Trophoblast cell (in vitro differentiated cells and primary cell): ENCODE results near the gene ABCC6.

Source experiments
- DNase-seq, 2 donors: peaks; one replicate each; pipeline ENCODE4 v3.0.0-alpha.2; 2016
- H2AFZ ChIP-seq: 2 replicates; pipeline ENCODE4 v1.6.1; 2013; ENCODE audit warnings: low read length, moderate library complexity, mild to moderate bottlenecking; ENCODE audit not compliant: insufficient read depth, poor library complexity
- H2AK5ac ChIP-seq: 2 replicates; pipeline ENCODE4 v1.6.1; 2013; ENCODE audit warnings: mild to moderate bottlenecking, low read length
- H2BK120ac ChIP-seq: 2 replicates; pipeline ENCODE4 v1.6.1; 2013; ENCODE audit warnings: low read length, mild to moderate bottlenecking, moderate library complexity; ENCODE audit not compliant: insufficient read depth, poor library complexity
- H2BK12ac ChIP-seq: 2 replicates; pipeline ENCODE4 v1.6.1; 2013; ENCODE audit warnings: mild to moderate bottlenecking, low read length, moderate library complexity
- H2BK5ac ChIP-seq: 2 replicates; pipeline ENCODE4 v1.6.1; 2013; ENCODE audit warnings: low read length, low read depth, moderate library complexity, mild to moderate bottlenecking; ENCODE audit not compliant: poor library complexity
- H3K14ac ChIP-seq: 2 replicates; pipeline ENCODE4 v1.6.1; 2013; ENCODE audit warnings: mild to moderate bottlenecking, low read length
- H3K18ac ChIP-seq: 2 replicates; pipeline ENCODE4 v1.6.1; 2013; ENCODE audit warnings: mild to moderate bottlenecking, low read length
- H3K23ac ChIP-seq: 2 replicates; pipeline ENCODE4 v1.6.1; 2013; ENCODE audit warnings: low read length
- H3K27ac ChIP-seq: 2 replicates; pipeline ENCODE4 v1.5.1; 2013; ENCODE audit warnings: low read depth, mild to moderate bottlenecking, inconsistent platforms, low read length, moderate library complexity
- H3K27me3 ChIP-seq: 2 replicates; pipeline ENCODE4 v1.6.1; 2013; ENCODE audit warnings: inconsistent platforms, mild to moderate bottlenecking, low read length, moderate library complexity; ENCODE audit not compliant: insufficient read depth
- H3K36me3 ChIP-seq, 2 experiments: 1 replicate in 1 of 2; 2 replicates in 1 of 2; pipeline ENCODE4 v1.6.1; 2013; ENCODE audit warnings: low read length in 2 of 2, mild to moderate bottlenecking in 2 of 2, moderate library complexity in 1 of 2; ENCODE audit not compliant: insufficient read depth in 2 of 2, control insufficient read depth in 1 of 2
- H3K4ac ChIP-seq: 2 replicates; pipeline ENCODE4 v1.6.1; 2013; ENCODE audit warnings: low read depth, mild to moderate bottlenecking, low read length, moderate library complexity
- H3K4me1 ChIP-seq, 2 experiments: 1 replicate in 1 of 2; 2 replicates in 1 of 2; pipeline ENCODE4 v1.6.1; 2013; ENCODE audit warnings: low read length in 2 of 2, mild to moderate bottlenecking in 2 of 2, moderate library complexity in 1 of 2; ENCODE audit not compliant: insufficient read depth in 2 of 2, control insufficient read depth in 1 of 2
- H3K4me2 ChIP-seq: 2 replicates; pipeline ENCODE4 v1.6.1; 2013; ENCODE audit warnings: inconsistent platforms, mild to moderate bottlenecking, low read length, moderate library complexity
- H3K4me3 ChIP-seq: 2 replicates; pipeline ENCODE4 v1.5.1; 2013; ENCODE audit warnings: mild to moderate bottlenecking, low read depth, low read length, inconsistent platforms
- H3K79me1 ChIP-seq: one replicate; pipeline ENCODE4 v1.6.1; 2013; ENCODE audit warnings: low read length
- H3K79me2 ChIP-seq: 2 replicates; pipeline ENCODE4 v1.6.1; 2013; ENCODE audit warnings: low read length, mild to moderate bottlenecking; ENCODE audit not compliant: control insufficient read depth, insufficient read depth, poor library complexity
- H3K9ac ChIP-seq: 2 replicates; pipeline ENCODE4 v1.6.1; 2013; ENCODE audit warnings: mild to moderate bottlenecking, low read length
- H3K9me3 ChIP-seq: 2 replicates; pipeline ENCODE4 v1.6.1; 2013; ENCODE audit warnings: low read depth, mild to moderate bottlenecking, control low read depth, inconsistent platforms, low read length; ENCODE audit not compliant: insufficient read depth
- H4K12ac ChIP-seq: 2 replicates; pipeline ENCODE4 v1.6.1; 2013; ENCODE audit warnings: low read depth, mild to moderate bottlenecking, low read length, moderate library complexity
- H4K8ac ChIP-seq: 2 replicates; pipeline ENCODE4 v1.6.1; 2013; ENCODE audit warnings: low read depth, mild to moderate bottlenecking, low read length, moderate library complexity
- H4K91ac ChIP-seq: one replicate; pipeline ENCODE4 v1.6.1; 2013; ENCODE audit warnings: low read depth, mild to moderate bottlenecking, low read length, moderate library complexity
- WGBS: extraction: QIAGEN DNeasy Blood & Tissue Kit; methylation state at CpG from one replicate; pipeline ENCODE4 v1.1.7; 2013; ENCODE audit warnings: missing lambda C conversion rate; ENCODE audit not compliant: insufficient read length, insufficient coverage; ENCODE audit errors: extremely low coverage; 5-methylcytosine and 5-hydroxymethylcytosine counted together

The ABCC6 gene

DNA sequence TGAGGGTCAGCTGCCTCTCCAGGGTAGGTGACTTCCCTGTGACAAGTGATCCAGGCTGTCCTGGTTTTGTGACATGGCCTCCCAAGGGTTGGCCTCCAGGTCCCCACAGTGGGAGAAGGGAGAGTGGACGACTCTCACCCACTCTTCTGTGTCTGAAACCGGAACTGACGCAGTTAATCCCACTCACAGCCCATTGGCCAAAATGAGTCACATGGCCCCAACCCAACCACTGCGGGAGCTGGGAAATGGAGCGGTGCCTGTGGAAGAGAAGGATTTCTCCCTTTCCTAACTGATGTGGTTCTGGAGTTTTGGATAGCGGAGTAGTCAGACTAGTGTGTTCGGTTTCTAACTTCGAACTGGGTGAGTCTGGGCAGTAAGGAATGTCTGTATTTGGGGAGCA lies 79.4 kb downstream of the ABCC6 start:
- Histone ChIP-seq H3K23ac (no peak overlapping the region), H2AK5ac (no peak overlapping the region), H3K14ac (no peak overlapping the region), H3K9ac (no peak overlapping the region), H3K4ac (no peak overlapping the region), H3K9me3 (no peaks in the 10 kb centered on the region), H2BK12ac (no peak overlapping the region), H3K4me2 (no peak overlapping the region), H3K27me3 (no peaks in the 10 kb centered on the region), H2BK5ac (no peak overlapping the region), H3K18ac (no peak overlapping the region), H2AFZ (no peak overlapping the region), H3K4me1 (no peaks in the 10 kb centered on the region), H3K79me2 (no peaks in the 10 kb centered on the region), H2BK120ac (no peak overlapping the region), H3K4me3 (no peak overlapping the region), H4K91ac (no peak overlapping the region), H4K12ac (no peak overlapping the region), H4K8ac (no peak overlapping the region), H3K79me1 (no peaks in the 10 kb centered on the region), H3K36me3 (peaks cover 19 to 23% of the 10 kb centered on the region in 2 experiments), H3K27ac (no peak overlapping the region)
- no CpG with 5 or more reads among the region's 8 CpGs for WGBS
- DNase-seq = no peak

DNA sequence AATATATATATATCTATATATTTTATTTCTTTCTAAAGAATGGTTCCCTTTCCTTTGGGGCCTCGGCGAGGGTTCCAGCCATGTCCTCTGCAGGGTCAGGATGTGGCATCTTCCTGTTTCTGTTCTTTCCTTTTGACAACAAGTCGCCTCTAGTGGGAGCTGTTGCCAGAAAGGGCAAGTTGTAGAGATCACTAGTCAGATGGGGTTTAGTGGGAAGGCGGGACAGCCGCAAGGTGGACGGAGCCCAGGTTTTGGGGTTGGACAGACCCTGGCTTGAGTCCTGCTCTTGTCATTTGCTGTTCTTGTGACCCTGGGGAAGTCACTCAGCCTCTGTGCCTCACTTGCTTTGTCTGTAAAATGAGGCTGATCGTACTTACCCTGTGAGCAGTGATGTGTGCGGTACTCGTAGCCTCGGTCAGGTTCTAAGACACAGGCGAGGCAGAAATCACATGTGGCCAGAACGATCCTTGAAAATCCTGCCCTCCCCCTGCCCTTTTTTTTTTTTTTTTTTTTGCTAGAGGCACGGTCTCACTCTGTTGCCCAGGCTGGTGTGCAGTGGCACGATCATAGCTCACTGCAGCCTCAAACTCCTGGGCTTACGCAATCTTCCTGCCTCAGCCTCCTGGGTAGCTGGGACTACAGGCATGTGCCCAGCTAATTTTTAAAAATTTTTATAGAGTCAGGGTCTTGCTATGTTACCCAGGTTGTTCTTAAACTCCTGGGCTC lies 80.1 kb downstream of the ABCC6 start:
- no CpG with 5 or more reads among the region's 15 CpGs for WGBS
- no peaks in the 10 kb centered on the region for H3K9me3 ChIP-seq

GRCh38 chr16:16141784-16142396 lies 81.4 kb downstream of the ABCC6 start:
- H2BK5ac ChIP-seq = no peak overlapping the region
- H3K4me2 ChIP-seq = no peak overlapping the region
- no peaks in the 10 kb centered on the region for H3K79me2 ChIP-seq
- no peaks in the 10 kb centered on the region for H3K79me1 ChIP-seq
- H2AFZ ChIP-seq = no peak overlapping the region
- DNase-seq = no peak
- no peak overlapping the region for H3K14ac ChIP-seq
- no peak overlapping the region for H3K4me3 ChIP-seq
- no peak overlapping the region for H4K91ac ChIP-seq
- H3K9ac ChIP-seq = no peak overlapping the region
- no CpG with 5 or more reads among the region's 7 CpGs for WGBS
- H4K8ac ChIP-seq = no peak overlapping the region
- H3K18ac ChIP-seq = no peak overlapping the region
- no peaks in the 10 kb centered on the region for H3K4me1 ChIP-seq
- H3K36me3 ChIP-seq = peaks cover 33% of the 10 kb centered on the region in 2 experiments
- no peaks in the 10 kb centered on the region for H3K27me3 ChIP-seq
- H4K12ac ChIP-seq = no peak overlapping the region
- no peak overlapping the region for H2BK120ac ChIP-seq
- H2BK12ac ChIP-seq = no peak overlapping the region
- H2AK5ac ChIP-seq = no peak overlapping the region
- no peak overlapping the region for H3K4ac ChIP-seq
- no peaks in the 10 kb centered on the region for H3K9me3 ChIP-seq
- H3K27ac ChIP-seq = no peak overlapping the region
- H3K23ac ChIP-seq = no peak overlapping the region

More for the DNA sequence above, 80.1 kb downstream of the ABCC6 start:
- no peak overlapping the region for H3K9ac ChIP-seq
- peaks cover 26 to 28% of the 10 kb centered on the region in 2 experiments for H3K36me3 ChIP-seq
- H3K4ac ChIP-seq = no peak overlapping the region
- no peak overlapping the region for H3K4me3 ChIP-seq
- H3K18ac ChIP-seq = no peak overlapping the region
- H4K8ac ChIP-seq = no peak overlapping the region
- DNase-seq = peak in 1 of 2 donors; percentile 14
- H4K12ac ChIP-seq = no peak overlapping the region
- no peak overlapping the region for H3K27ac ChIP-seq
- H2BK120ac ChIP-seq = no peak overlapping the region
- H3K23ac ChIP-seq = no peak overlapping the region
- H2BK5ac ChIP-seq = no peak overlapping the region
- H3K79me1 ChIP-seq = no peaks in the 10 kb centered on the region
- H3K4me1 ChIP-seq = no peaks in the 10 kb centered on the region
- H2BK12ac ChIP-seq = no peak overlapping the region
- H3K79me2 ChIP-seq = no peaks in the 10 kb centered on the region
- no peak overlapping the region for H2AK5ac ChIP-seq
- H3K27me3 ChIP-seq = no peaks in the 10 kb centered on the region
- H4K91ac ChIP-seq = no peak overlapping the region
- H3K14ac ChIP-seq = no peak overlapping the region
- H3K4me2 ChIP-seq = no peak overlapping the region
- H2AFZ ChIP-seq = no peak overlapping the region

GRCh38 chr16:16141141-16141540 lies 82.2 kb downstream of the ABCC6 start:
- Histone ChIP-seq H2BK12ac (no peak overlapping the region), H3K4ac (no peak overlapping the region), H3K18ac (no peak overlapping the region), H3K9ac (no peak overlapping the region), H2BK120ac (no peak overlapping the region), H3K27ac (no peak overlapping the region), H3K14ac (no peak overlapping the region), H3K36me3 (peaks cover 39 to 40% of the 10 kb centered on the region in 2 experiments), H4K91ac (no peak overlapping the region), H3K27me3 (no peaks in the 10 kb centered on the region), H2AFZ (no peak overlapping the region), H3K79me1 (no peaks in the 10 kb centered on the region), H3K4me2 (no peak overlapping the region), H3K9me3 (no peaks in the 10 kb centered on the region), H3K23ac (no peak overlapping the region), H3K4me3 (no peak overlapping the region), H3K79me2 (no peaks in the 10 kb centered on the region), H2BK5ac (no peak overlapping the region), H4K12ac (no peak overlapping the region), H4K8ac (no peak overlapping the region), H3K4me1 (no peaks in the 10 kb centered on the region), H2AK5ac (no peak overlapping the region)
- WGBS = no CpG with 5 or more reads among the region's 11 CpGs
- DNase-seq = no peak
